LNCaP clone FGC (cell line): ENCODE data around the gene GPC1.

Experiments
- DNase-seq: peaks from one replicate; pipeline ENCODE4 v3.0.0-alpha.2; 2011; ENCODE audit warnings: low read depth
- H3K4me3 ChIP-seq: 2 replicates; pipeline ENCODE4 v1.5.1; 2011; ENCODE audit warnings: mild to moderate bottlenecking, low read depth, low read length, control low read depth
- TF ChIP-seq, protein P1 (sequence below): IDR thresholded peaks from 2 replicates; pipeline ENCODE4 v1.5.1; 2012; ENCODE audit warnings: mild to moderate bottlenecking; ENCODE audit not compliant: control insufficient read depth, insufficient read depth; ENCODE audit errors: extremely low read depth

Gene GPC1

DNA sequence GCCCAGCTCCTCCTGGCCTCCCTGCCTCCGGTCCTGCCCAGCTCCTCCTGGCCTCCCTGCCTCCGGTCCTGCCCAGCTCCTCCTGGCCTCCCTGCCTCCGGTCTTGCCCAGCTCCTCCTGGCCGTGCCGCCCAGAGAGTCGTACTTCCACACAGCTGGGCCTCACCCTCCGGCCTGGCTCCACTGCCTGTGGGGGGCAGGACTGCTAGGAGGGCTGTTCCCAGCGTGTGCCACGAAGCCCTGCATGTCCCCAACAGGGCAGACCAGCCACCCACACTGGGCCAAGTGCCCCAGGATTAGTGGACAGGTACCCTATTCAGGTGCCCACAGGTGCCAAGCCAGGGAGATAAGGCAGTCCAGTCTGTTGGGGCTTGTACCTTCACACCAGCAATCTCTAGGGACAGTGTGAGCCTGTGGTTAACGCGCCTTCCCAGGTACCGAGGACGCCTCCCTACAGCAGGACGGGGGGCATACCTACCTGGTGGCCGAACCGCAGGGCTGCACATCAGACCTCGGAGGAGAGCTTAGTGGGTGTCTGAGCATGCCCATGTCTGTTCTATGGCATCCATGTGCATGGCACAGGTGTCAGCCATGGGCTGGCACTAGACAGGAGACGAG lies 5.3 kb downstream of the GPC1 start:
- DNase-seq = no peak
- TF ChIP-seq, protein P1, sequence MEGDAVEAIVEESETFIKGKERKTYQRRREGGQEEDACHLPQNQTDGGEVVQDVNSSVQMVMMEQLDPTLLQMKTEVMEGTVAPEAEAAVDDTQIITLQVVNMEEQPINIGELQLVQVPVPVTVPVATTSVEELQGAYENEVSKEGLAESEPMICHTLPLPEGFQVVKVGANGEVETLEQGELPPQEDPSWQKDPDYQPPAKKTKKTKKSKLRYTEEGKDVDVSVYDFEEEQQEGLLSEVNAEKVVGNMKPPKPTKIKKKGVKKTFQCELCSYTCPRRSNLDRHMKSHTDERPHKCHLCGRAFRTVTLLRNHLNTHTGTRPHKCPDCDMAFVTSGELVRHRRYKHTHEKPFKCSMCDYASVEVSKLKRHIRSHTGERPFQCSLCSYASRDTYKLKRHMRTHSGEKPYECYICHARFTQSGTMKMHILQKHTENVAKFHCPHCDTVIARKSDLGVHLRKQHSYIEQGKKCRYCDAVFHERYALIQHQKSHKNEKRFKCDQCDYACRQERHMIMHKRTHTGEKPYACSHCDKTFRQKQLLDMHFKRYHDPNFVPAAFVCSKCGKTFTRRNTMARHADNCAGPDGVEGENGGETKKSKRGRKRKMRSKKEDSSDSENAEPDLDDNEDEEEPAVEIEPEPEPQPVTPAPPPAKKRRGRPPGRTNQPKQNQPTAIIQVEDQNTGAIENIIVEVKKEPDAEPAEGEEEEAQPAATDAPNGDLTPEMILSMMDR = no peak
- H3K4me3 ChIP-seq = no peak overlapping the region

DNA sequence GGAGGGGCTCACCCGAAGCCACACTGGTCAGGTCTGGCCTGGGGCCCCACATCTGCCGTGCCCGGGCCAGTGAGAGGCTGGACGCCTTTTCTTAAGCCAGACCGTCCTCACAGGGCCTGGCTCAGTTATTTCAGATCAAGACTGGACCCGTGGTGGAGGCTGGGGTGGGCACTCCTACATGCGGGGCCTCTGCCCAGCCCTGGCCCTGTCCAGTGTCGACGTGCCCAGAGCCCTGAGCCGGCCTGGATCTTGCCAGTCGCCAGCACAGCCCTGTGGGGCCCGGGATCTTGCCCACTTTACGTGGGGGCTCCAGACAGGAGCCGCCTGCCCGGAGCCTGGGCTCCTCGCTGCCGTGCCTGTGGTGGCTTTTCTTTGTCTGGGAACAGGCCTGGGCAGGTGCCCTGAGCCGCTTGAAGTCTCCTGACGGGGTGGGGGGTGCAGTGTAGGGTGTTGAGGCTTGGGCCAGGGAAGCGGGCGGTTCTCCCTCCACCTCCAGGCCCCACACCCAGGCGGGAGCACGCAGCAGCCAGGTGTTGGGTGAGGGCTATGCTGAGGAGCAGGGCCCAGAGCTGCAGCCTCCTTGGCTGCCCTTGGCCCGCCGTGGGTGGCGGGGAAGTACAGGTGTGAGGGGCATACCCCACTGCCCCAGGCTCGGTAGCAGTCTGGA lies 6.0 kb downstream of the GPC1 start:
- no peak for DNase-seq
- TF ChIP-seq, protein P1 = no peak
- no peak overlapping the region for H3K4me3 ChIP-seq

DNA sequence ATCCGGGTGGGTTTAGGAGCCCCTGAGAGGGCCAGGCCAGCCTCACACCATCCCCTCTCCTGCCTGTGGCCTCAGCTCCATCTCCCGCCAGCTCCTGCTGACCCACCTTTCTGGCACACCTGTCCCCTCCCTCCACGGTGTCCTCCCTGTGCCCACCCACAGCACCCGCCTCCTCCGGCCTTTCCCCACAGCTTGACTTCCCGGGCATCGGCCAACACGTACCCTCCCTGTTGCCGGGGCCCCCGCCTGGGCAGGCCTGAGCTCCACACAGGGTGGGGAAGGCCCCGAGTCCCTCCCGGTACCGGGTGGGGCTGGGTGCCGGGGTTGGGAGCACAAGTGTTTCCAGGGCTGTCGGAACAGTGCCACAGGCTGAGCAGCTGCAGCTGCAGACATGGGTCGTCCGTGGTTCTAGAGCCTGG lies 6.5 kb downstream of the GPC1 start:
- no peak for DNase-seq

DNA sequence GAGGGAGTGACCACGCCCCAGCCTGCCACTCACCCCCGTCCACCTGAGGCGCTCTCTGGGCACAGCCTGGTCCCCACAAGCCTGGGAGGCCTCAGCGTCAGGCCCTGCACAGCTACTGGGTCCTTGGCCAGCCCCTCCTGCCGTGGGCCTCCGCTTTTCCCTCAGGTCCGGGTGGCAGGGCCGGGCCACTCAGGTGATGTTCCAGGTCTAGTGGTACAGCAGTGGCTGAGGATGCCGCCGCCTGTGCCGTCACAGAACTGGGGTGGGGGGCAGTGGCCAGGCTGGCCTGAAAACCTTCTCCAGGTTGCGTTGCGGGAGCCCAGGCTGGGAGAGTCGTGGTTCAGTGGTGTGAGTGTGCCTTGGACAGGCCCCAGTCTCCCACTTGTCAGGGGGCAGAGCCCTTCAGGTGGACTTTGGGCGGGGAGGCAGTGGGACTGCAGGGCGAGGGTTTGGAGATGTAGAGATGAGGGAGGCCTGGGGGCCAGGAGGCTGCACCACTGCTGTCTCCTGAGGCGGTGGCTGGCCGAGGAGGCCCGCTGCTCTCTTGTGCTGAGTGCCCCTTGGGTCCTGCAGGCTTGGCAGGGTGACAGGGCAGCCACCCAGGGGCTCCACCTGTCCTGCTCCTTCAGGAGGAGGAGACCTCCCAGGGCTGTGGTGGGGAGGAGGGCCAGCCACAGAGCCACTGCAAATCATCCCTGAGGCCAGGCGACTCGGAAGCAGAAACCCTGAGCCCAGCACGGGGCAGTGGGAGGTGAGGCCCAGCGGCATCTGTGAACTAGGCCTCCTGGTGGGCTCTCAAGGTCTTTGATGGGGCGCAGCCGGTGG lies 7.6 kb downstream of the GPC1 start:
- TF ChIP-seq, protein P1 = no peak
- no peak for DNase-seq

More for the DNA sequence above, 6.5 kb downstream of the GPC1 start:
- no peak overlapping the region for H3K4me3 ChIP-seq
- TF ChIP-seq, protein P1 = no peak

DNA sequence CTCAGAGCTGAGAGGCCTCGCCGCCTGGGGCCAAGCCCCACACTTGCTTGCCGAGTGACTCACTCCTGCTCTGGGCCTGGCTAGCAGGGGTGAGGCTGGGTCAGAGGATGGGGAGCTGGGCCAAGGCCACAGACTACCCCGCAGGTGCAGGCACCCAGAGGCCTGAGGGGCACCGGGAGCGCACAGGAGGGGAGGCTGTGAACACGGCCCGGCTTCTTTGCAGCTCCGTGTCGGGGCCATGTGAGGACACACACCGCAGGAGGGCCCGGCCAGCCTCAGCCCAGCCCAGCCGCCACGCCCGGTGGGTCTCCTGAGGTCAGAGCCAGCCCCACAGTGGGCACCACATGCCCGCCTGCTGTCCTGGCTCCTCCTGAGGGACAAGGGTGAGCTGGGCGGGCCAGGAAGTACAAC lies 8.4 kb downstream of the GPC1 start:
- DNase-seq = no peak
- TF ChIP-seq, protein P1 = no peak
- H3K4me3 ChIP-seq = no peak overlapping the region

More for the DNA sequence above, 7.6 kb downstream of the GPC1 start:
- H3K4me3 ChIP-seq = no peak overlapping the region

DNA sequence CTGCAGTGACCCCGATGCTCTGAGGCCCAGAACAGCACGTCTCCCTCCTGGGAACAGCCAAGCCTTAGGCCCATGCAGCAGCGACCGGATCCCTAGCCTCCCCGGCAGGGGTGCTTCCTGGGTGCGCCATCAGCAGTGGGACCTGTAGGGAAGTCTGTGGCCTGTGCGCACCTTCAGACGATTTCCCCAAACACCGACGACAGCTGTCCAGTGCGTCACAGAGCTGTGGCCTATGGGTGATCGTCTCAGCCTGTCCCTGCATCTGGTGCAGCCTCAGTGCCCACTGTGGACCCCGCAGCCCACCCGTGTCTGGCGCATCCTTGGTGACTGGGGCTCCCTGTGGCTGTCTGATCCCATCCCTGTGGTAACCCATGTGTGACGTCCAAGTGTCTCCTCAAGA lies 9.0 kb downstream of the GPC1 start:
- TF ChIP-seq, protein P1 = no peak
- no peak for DNase-seq
- no peak overlapping the region for H3K4me3 ChIP-seq
